MM.1S (cell line): ENCODE measurements around the gene ADCY2.

Experiments
- CTCF ChIP-seq: fragments of 300-600 bp; sonication (generic); IDR thresholded peaks from 2 replicates; pipeline ENCODE4 v1.5.1; 2016; ENCODE audit warnings: antibody characterized with exemption, low read length, mixed read lengths
- EZH2 ChIP-seq: fragments of 300-600 bp; sonication (generic); optimal IDR thresholded peaks from 2 replicates; pipeline ENCODE3; 2017; ENCODE audit warnings: low read depth, mild to moderate bottlenecking, antibody characterized with exemption, low read length, mixed read lengths
- EZH2phosphoT487 ChIP-seq: fragments of 300-600 bp; sonication (generic); IDR thresholded peaks from 2 replicates; pipeline ENCODE4 v1.6.1; 2018; ENCODE audit warnings: antibody characterized with exemption, low read length

GRCh38 chr5:7608772-7609171, 212.8 kb downstream of the ADCY2 start:
- no peak for TF ChIP-seq CTCF
- no peak for TF ChIP-seq EZH2
- no peak for TF ChIP-seq EZH2phosphoT487
